GM12875 (cell line): ENCODE data around the gene CCDC34.

Experiments used
- H3K4me3 ChIP-seq: one replicate; pipeline ENCODE4 v1.5.1; 2011; ENCODE audit warnings: low read depth, low read length, control low read depth
- CTCF ChIP-seq: IDR thresholded peaks from 2 replicates; pipeline ENCODE4 v1.5.1; 2011; ENCODE audit warnings: low read depth, mild to moderate bottlenecking, control low read depth, inconsistent platforms, low read length, moderate library complexity, borderline replicate concordance; ENCODE audit not compliant: insufficient read depth

The CCDC34 gene

DNA sequence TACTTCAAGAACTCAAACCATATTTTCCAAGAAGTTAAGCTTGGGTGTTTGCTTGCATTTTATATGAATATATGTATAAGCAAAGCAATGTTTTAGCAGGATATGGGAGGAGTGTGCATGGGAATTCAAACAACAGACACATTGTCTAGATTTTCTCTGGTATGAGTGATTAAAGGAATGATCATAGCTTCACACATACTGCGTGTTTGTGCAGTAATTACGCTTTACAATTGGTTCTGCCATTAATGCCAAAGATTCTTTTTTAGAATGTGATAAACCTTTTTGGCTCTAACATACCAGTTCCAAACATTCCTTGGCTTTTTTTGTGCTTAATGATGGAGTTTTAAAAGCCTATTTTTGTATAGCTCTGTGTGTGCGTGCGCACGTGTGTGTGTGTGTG is 54.0 kb downstream of the CCDC34 start:
- H3K4me3 ChIP-seq = no peak overlapping the region
- TF ChIP-seq CTCF = no peak

- no peak for TF ChIP-seq CTCF
- no peak overlapping the region for H3K4me3 ChIP-seq
Observed at GRCh38 chr11:27307232-27307631, 55.8 kb downstream of the CCDC34 start.

DNA sequence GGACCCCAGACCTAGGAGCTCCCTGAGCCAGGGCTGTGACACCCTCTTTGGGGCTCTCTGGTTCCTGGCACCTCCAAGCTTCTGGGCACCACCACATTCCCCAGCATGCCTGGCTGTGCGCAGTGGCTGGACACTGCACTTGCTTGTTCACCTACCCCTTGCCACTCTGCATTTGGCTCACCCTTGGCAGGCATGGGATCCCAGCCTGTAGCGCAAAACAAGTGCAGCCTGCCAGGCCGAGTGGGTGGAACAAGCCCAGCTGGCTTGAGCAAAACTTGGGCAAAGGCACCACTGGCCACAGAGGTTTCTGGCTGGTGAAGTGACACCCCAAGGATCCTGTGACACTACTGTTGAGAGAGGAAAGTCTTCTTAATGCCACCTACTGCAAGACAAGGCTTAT is 57.3 kb downstream of the CCDC34 start:
- no peak overlapping the region for H3K4me3 ChIP-seq
- no peak for TF ChIP-seq CTCF

DNA sequence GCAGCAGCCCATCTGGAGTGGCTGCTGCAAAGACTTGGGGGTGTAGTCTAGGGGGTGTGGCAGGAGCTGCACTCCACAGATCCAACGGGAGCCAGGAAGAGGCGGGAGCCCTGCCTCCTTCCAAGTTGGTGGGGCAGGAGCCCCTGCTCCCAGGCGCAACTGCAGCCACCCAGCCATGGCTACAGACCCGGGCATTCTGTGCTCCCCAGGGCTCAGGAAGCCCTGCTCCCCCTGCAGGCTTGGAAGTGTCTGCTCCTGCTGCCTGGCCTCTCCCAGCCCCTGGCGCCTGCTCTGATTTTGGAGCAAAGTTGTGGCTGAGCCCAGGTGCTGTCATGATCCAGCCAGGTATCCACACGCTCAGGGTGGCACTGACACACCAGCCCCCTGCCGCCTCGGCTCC is 58.5 kb downstream of the CCDC34 start:
- H3K4me3 ChIP-seq = no peak overlapping the region
- no peak for TF ChIP-seq CTCF

- no peak overlapping the region for H3K4me3 ChIP-seq
- TF ChIP-seq CTCF = no peak
Observed at GRCh38 chr11:27303903-27304302, 59.1 kb downstream of the CCDC34 start.

DNA sequence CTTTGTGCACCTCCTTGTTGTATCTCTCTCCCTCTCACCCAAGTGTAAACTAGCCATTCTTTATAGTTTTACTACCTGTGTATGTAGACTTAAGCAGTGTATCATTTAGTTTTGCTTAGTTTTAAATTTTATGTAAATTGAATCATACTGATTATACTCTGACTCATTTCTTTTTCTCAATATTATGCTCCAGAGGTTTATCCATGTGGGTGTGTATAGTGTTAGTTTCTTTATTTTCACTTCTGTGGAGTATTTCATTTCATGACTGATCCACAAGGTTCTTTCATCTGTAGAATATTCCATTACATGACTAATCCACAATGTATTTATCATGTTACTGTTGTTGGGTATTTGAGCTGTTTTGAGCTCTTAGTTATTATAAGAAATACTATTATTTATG is 62.0 kb downstream of the CCDC34 start:
- H3K4me3 ChIP-seq = no peak overlapping the region
- no peak for TF ChIP-seq CTCF

GRCh38 chr11:27297616-27298015 is 65.4 kb downstream of the CCDC34 start:
- TF ChIP-seq CTCF = no peak
- no peak overlapping the region for H3K4me3 ChIP-seq
